Heart left ventricle (tissue), 16 donors: ENCODE measurements around the gene TOMM7. TPM values are rescaled to one million over a fixed set of nuclear protein-coding genes. Genes with fewer than 3 reads are reported as not detected.

Experiments
- ATAC-seq, 4 donors: fragments of 200-7000 bp; cut with Tn5 transposase; one replicate each; pipeline ENCODE4 v1.9.1; 2020 to 2022; ENCODE audit warnings: moderate library complexity in 4 of 4, mild to moderate bottlenecking in 3 of 4, moderate number of reproducible peaks in 1 of 4
- DNase-seq, 5 donors: peaks; one replicate each; pipeline ENCODE4 v3.0.0-alpha.2; 2020
- H3K27ac ChIP-seq, 12 donors: fragments of 200-600 bp; sonication (generic) in 4 of 12; one replicate each; pipeline versions ENCODE4 v1.5.0 to v1.8.0; 2016 to 2022; ENCODE audit warnings: mild to moderate bottlenecking in 2 of 12
- H3K27me3 ChIP-seq, 9 donors: fragments of 200-600 bp; sonication (generic) in 2 of 9; one replicate each; pipeline versions ENCODE4 v1.5.1 to v1.8.0; 2016 to 2022; ENCODE audit warnings: mild to moderate bottlenecking in 3 of 9
- H3K36me3 ChIP-seq, 9 donors: fragments of 200-600 bp; sonication (generic) in 2 of 9; one replicate each; pipeline versions ENCODE4 v1.5.0 to v1.8.0; 2018 to 2022; ENCODE audit warnings: mild to moderate bottlenecking in 2 of 9
- H3K4me1 ChIP-seq, 12 donors: fragments of 200-600 bp; sonication (generic) in 4 of 12; one replicate each; pipeline versions ENCODE4 v1.5.0 to v1.8.0; 2016 to 2022; ENCODE audit warnings: mild to moderate bottlenecking in 3 of 12
- H3K4me3 ChIP-seq, 12 donors: fragments of 200-600 bp; sonication (generic) in 4 of 12; one replicate each; pipeline versions ENCODE4 v1.5.0 to v1.8.0; 2017 to 2022; ENCODE audit warnings: mild to moderate bottlenecking in 9 of 12, moderate library complexity in 4 of 12
- H3K9me3 ChIP-seq, 12 donors: fragments of 200-600 bp; sonication (generic) in 4 of 12; one replicate each; pipeline versions ENCODE4 v1.5.0 to v1.8.0; 2016 to 2022; ENCODE audit warnings: mild to moderate bottlenecking in 1 of 12
- POLR2A ChIP-seq, 2 donors: fragments of 450-650 bp; IDR thresholded peaks; one replicate each; pipeline ENCODE4 v1.6.1; 2017; ENCODE audit warnings: antibody characterized with exemption in 2 of 2, mild to moderate bottlenecking in 2 of 2, moderate library complexity in 2 of 2
- WGBS, 4 donors: extraction: QIAGEN DNeasy Blood & Tissue Kit in 2 of 4; methylation state at CpG; one replicate each; pipeline versions ENCODE4 v1.1.5 to v1.1.7; 2013 to 2018; 5-methylcytosine and 5-hydroxymethylcytosine counted together
- intact Hi-C, 10 donors: fragments of 100-400 bp; cut with DNase I; formaldehyde crosslinking; loops; one replicate each; pipeline versions ENCODE4 v1.11.1 to v1.14.2; 2022
- polyA plus RNA-seq, 2 donors: library from polyadenylated mRNA; stranded (reverse); fragments of 200-250 nt; gene quantifications; one replicate each; pipeline ENCODE4 v1.2.3, GENCODE V29; 2013
- total RNA-seq, 9 donors: library from RNA; depleted of rRNA in 2 of 9; stranded (reverse); fragments of >200 nt in 2 of 9; fragmentation: NEBNext Ultra II Directional in 3 of 9; extraction: Animal tissue kit (Norgen Biotek cat#: 25700) in 3 of 9; gene quantifications; one replicate each; pipeline versions ENCODE4 v1.1.0 to v1.2.4, GENCODE V29; 2016 to 2023
- TF ChIP-seq, protein P1 (sequence below), 12 donors: fragments of 200-600 bp; sonication (generic) in 4 of 12; IDR thresholded peaks; one replicate each; pipeline versions ENCODE4 v1.5.0 to v1.8.0; 2018 to 2022; ENCODE audit warnings: antibody characterized with exemption in 12 of 12, mild to moderate bottlenecking in 5 of 12
- donor health status: ischemic (EF 13 %, LVEDD 7.1; RV severe dilation, severe dysfunction).
- donor health status: healthy with polysubstance abuse.
- donor health status: DM: no; HTN: yes; CAD: no.
- donor health status: DM: no; HTN: no; CAD: no.
- donor health status: ischemic (EF 25% LVEDD 6.9; RV normal size, moderate dysfunction).
- donor health status: ischemic (EF 25% LVEDD 5.7; RV mildly dilated, moderate dysfunction).
- donor health status: healthy.
- donor health status: DM: yes; HTN: yes; CAD: no.
- donor health status: ischemic (EF 35%, LVEDD 5.7; RV mildly dilated, moderate dysfunction).
- donor health status: nonischemic (EF 11% LVEDD 7.7; RV severe dilation, severe dysfunction).
- donor health status: DM: yes; HTN: yes; CAD: no.
- donor health status: PGD.
- donor health status: ischemic (EF 29% LVEDD 5.4; RV normal size, mild dysfunction).
- donor health status: nonischemic (EF 23%, LVEDD 6.1; RV moderate dilation, normal function).

Gene TOMM7
- total and polyA plus RNA-seq, 11 donors = 137 to 529 (median 351) TPM

DNA sequence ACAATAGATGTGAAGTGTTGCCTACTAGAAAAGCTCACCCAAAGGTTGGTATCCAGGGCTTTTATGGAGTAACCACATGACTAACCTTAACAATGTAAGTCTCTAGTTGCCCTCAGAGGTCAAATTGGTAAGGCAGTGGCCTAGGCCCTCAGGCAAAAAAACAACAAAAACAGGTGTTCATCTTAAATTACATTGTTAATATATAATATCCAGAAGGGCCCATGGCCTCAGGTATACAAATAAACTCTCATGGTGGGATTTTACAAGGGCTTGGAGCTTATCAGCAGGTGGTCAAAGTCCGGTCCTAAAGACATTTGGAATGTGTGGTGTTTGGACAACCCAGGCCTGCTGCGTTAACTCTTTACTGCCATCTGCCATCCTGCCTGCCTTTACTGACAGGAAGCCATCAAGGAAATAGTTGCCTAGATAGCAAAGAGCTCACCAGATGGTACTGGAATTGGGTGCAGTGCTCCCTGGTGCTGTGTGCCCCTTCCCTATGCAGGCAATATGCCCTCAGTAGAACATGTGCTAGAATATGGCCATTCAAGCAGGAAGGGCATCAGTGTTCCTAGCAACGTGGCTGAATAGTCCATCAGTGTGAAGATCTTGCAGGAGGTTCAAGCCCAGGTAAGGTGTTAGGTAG is 36.2 kb downstream of the TOMM7 start:
- H3K27me3 ChIP-seq = no peaks in the 10 kb centered on the region
- no peak for ATAC-seq
- no peaks in the 10 kb centered on the region for H3K9me3 ChIP-seq
- TF ChIP-seq, protein P1, sequence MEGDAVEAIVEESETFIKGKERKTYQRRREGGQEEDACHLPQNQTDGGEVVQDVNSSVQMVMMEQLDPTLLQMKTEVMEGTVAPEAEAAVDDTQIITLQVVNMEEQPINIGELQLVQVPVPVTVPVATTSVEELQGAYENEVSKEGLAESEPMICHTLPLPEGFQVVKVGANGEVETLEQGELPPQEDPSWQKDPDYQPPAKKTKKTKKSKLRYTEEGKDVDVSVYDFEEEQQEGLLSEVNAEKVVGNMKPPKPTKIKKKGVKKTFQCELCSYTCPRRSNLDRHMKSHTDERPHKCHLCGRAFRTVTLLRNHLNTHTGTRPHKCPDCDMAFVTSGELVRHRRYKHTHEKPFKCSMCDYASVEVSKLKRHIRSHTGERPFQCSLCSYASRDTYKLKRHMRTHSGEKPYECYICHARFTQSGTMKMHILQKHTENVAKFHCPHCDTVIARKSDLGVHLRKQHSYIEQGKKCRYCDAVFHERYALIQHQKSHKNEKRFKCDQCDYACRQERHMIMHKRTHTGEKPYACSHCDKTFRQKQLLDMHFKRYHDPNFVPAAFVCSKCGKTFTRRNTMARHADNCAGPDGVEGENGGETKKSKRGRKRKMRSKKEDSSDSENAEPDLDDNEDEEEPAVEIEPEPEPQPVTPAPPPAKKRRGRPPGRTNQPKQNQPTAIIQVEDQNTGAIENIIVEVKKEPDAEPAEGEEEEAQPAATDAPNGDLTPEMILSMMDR (IDR thresholded peaks at IDR 0.05) = no peak
- TF ChIP-seq POLR2A (IDR thresholded peaks at IDR 0.05) = no peak
- no peak overlapping the region for H3K4me3 ChIP-seq
- intact Hi-C loops = no loop called here
- WGBS, 4 donors = 63 to 69% (median 67%) methylated on average over 3 of the region's 3 CpGs
- no peak overlapping the region for H3K27ac ChIP-seq
- DNase-seq = no peak
- H3K4me1 ChIP-seq = peaks cover 0 to 4% (median 0%) of the 10 kb centered on the region in 12 donors
- no peaks in the 10 kb centered on the region for H3K36me3 ChIP-seq

DNA sequence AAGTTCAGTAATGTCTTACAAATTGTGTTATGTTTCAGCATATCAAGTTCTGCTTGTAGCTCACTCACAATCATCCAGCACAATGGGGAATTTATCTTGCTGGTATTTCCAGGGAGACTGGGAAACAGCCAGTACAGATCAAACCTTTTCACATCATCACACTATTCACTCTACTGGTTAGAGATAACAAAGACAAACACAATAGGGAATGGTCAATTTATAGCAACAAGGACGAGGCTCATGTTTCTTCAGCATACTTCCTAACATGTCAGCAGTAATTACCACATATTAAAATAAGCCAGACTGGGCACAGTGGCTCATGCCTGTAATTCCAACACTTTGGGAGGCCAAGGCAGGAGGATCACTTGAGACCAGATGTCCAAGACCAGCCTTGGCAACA is 38.3 kb downstream of the TOMM7 start:
- Histone ChIP-seq H3K4me3 (no peak overlapping the region), H3K4me1 (peaks cover 0 to 15% (median 0%) of the 10 kb centered on the region in 12 donors), H3K9me3 (no peaks in the 10 kb centered on the region), H3K27ac (no peak overlapping the region), H3K36me3 (no peaks in the 10 kb centered on the region), H3K27me3 (no peaks in the 10 kb centered on the region)
- TF ChIP-seq, protein P1 (IDR thresholded peaks at IDR 0.05) = no peak
- TF ChIP-seq POLR2A (IDR thresholded peaks at IDR 0.05) = no peak
- ATAC-seq (no peak), DNase-seq (no peak)
- intact Hi-C loops = loop anchor here in 5 of 10 donors (5.0 kb wide), 3 partner anchors 222 to 273 kb away; no protein-coding TSS in a partner anchor
- WGBS, 4 donors = 7 to 29% (median 16%) methylated on average over 1 of the region's 1 CpG

DNA sequence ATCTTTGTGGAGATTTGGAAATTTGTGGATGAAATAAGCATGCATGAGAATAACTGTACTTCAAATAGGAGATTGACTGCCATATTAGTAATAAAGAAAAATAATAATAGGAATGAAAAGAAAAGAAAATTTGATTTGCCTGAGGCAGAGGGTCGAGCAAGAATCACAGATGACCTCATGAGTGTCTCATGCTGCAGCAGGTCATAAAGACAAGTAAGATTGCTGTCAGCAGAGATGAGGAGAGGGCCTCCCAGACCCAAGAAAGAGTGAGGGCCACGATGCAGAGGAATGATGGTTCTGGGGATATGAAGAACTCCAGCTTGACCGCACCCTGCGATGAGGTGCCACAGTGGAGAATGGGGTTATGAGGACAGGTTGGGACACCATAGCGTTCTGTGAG is 39.2 kb downstream of the TOMM7 start:
- Histone ChIP-seq H3K4me3 (no peak overlapping the region), H3K4me1 (peaks cover 0 to 15% (median 0%) of the 10 kb centered on the region in 12 donors), H3K27ac (no peak overlapping the region), H3K9me3 (no peaks in the 10 kb centered on the region), H3K27me3 (no peaks in the 10 kb centered on the region), H3K36me3 (no peaks in the 10 kb centered on the region)
- intact Hi-C loops = loop anchor here in 8 of 10 donors (2.0 to 5.0 kb wide), 4 partner anchors 221 to 274 kb away; no protein-coding TSS in a partner anchor
- no peak for DNase-seq
- 84 to 90% (median 86%) methylated on average over 5 of the region's 5 CpGs for WGBS, 4 donors
- TF ChIP-seq, protein P1 (IDR thresholded peaks at IDR 0.05) = no peak
- no peak for TF ChIP-seq POLR2A (IDR thresholded peaks at IDR 0.05)
- ATAC-seq = no peak

DNA sequence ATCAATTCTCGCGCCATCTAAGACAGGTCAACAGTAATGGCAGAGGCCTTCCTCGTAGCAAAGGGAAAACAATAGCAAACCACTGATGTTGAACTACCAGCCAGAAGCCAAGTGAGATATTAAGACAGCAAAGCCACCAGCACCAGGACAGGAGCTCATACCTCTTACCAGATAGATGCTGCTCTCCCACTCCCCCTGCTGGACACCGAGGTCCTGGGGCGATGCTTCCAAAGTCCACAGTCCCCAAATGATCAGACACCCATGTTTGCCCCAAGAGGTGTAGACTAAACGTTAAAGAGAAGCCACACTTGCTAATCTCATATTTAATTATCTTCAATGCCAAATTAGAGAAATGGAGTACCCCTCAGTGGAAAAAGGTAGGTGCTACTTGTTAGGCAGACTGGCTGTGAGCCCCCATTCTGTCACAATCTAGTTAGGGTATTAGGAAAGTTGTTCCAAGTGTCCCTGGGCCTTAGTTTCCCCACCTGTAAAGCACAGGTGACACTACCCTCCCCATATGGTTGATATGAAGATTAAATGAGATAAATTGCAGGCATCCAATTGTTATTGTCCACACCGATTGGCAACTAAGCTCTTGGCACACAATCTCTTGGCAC is 39.9 kb downstream of the TOMM7 start:
- no peaks in the 10 kb centered on the region for H3K27me3 ChIP-seq
- ATAC-seq (peak; percentile 47 to 75 (median 67)), DNase-seq (peak; percentile 42 to 71 (median 62))
- 57 to 65% (median 59%) methylated on average over 7 of the region's 7 CpGs for WGBS, 4 donors
- no peak for TF ChIP-seq POLR2A (IDR thresholded peaks at IDR 0.05)
- TF ChIP-seq, protein P1 (IDR thresholded peaks at IDR 0.05) = peak; percentile 64 to 84 (median 73)
- intact Hi-C loops = loop anchor here in 9 of 10 donors (1.0 to 5.0 kb wide), 5 partner anchors 220 to 275 kb away; no protein-coding TSS in a partner anchor
- no peaks in the 10 kb centered on the region for H3K36me3 ChIP-seq
- H3K4me3 ChIP-seq = no peak overlapping the region
- H3K4me1 ChIP-seq = peaks cover 0 to 15% (median 0%) of the 10 kb centered on the region in 12 donors
- H3K9me3 ChIP-seq = no peaks in the 10 kb centered on the region
- H3K27ac ChIP-seq = no peak overlapping the region
